Stimulated activated naive CD4-positive, alpha-beta T cell (primary cell): ENCODE results near the gene MIA.
"Not testable (repeated sequence)": the region's sequence is repeated elsewhere in the genome, so short reads cannot be mapped to it uniquely, and the experiment has no call there.

Source experiments
- DNase-seq, 6 experiments: peaks; one replicate each; lab custom pipeline; 2025; lab: John Stamatoyannopoulos, UW

Gene MIA

DNA sequence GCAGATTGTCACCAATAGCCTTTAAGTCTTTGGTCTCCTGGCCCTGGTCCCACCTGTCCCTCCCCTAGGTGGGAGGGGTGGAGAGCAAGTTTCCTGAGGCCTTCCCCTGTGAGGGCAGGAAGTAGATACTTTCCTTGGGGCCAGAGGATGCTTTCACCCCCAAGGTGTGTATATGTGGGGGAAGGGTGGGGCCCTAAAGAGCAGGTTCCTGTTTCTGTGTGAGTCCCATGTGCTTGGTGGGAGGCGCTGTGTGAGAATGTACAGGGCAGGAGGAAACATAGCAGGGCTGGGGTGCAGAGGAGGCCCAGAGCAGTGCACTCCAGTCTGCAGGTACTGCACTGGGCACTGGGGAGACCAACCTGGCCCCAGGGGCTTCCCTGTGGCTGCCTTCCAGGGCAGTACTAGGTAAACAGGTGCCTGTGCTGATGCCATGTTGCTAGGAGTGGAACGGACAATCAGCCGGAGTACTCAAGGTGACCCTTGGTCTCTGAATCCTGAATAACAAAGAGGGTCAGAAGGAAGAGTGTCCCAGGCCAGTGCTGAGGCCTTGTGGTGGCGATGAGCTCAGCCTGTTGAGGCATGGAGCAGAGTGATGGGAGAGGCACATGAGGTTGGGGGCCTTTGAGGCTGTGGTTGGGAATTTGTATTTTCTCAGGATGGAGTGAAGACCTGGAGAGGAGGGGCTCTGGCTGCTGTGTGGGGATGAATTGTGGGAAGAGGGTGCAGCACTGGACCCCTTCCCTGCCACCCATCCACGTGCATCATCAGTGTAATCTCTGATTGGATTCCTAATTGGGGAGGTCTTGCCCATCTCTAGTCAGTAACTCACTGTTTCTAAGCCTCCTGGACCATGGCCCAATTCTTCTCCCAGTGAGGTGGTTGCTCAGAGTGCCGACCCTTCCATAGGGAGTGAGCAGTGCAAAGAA lies 28.8 kb downstream of the MIA start:
- DNase-seq: peak; percentile 50 to 87 (median 79)

DNA sequence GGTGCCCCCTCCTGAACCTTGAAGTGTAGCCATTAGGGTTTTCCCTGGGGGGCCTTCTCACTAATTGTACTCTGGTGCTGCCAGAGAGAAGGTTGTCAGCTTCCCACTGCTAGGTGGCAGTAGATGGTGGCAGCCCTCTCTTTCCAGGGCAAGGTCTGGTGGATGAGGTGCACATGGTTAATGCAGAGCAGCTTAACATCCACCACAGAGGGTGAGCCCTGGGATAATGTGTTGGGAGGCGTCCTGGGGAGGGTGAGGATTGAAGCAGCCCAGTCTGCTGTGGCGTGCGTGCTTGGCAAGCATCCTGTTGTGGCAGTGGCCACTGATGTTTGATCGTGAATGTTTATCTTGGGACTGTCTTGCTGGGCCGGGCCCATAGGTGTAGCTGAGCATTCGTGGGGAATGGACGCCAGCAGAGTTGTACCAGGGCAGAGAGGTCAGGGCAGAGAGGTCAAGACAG lies 29.5 kb downstream of the MIA start:
- DNase-seq: no peak

DNA sequence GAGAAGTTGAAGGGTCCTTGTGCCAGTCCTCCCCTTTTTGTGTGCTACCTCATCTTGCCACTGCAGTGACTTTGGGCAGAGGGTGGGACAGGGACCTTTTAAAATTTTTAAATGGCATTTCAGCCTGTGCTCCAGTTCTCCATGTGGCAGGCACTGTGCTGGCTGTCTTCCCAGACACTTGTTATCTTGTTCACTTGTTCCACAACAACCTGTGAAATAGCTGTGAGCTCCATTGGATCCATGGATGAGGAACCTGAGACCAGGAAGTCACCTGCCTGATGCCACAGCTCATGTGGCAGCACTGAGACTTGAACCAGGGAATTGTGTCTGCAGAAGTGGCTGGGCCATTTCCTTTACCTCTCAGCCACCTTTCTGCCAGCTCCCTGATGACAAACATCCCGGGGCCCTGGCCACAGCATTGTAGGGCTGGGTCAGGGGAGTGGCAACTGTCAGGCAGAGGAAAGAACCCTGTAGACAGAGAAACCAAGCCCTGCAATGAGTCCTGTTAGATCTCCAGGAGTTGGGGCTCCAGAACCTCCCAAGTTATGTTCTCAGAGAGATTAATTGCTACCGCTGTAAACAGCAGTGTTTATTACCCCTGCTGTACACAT lies 30.0 kb downstream of the MIA start:
- peak in 4 of 6 experiments; percentile 16 to 50 (median 30) for DNase-seq

DNA sequence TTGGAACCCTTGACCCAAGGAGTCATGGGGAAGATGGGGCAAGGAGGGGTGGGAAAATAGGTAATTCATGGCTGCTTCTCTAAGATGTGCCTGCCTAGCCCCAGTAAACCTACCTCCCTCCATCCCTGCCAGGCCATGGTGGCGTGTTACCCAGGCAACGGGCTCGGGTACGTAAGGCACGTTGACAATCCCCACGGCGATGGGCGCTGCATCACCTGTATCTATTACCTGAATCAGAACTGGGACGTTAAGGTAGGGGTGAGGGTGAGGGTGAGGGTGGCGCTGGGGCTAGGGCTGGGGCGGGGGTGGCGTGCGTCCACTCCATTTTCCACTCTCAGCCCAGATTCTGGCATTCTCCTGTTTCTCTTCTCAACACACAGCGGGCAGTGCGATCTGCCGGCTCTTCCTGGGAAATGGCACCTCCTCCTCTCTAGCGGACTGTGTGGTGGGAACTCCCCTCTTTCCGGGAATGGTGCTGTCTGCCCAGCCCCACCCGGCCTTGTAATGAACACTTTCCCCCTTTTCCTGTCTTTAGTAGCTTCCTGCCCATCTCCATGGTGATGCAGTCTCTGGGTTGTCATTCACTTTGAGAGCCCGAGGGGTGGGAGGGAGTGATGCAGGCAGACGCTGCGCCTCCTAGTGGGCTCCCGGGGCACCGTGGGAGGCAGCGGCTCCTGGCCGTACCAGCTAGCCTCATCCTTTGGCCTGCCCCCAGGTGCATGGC lies 31.3 kb downstream of the MIA start:
- DNase-seq: peak; percentile 65 to 81 (median 76)

DNA sequence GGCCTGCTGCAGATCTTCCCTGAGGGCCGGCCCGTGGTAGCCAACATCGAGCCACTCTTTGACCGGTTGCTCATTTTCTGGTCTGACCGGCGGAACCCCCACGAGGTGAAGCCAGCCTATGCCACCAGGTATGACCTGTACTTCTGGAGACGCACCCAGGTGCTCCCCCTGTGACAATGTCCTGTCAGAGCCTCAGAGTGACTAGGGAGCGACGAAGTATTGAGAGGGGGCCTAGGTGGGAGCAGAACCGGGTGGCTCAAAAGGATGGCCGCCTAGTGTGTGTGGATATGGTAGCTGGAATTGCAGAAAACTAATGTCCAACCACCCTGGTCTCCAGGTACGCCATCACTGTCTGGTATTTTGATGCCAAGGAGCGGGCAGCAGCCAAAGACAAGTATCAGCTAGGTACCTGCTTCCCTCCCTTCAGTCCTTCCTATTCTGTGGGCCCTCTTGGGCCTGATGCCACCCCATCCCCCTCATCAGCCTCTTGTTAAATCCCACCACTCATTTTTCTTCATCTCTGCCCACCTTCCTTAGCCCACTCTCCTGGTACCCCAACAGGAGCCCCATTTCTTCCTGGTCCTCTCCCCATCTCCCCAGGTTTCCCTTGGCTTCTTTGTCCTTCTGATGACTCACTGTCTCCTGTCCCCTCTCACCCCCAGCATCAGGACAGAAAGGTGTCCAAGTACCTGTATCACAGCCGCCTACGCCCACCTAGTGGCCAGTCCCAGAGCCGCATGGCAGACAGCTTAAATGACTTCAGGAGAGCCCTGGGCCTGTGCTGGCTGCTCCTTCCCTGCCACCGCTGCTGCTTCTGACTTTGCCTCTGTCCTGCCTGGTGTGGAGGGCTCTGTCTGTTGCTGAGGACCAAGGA lies 32.1 kb downstream of the MIA start:
- DNase-seq: no peak

DNA sequence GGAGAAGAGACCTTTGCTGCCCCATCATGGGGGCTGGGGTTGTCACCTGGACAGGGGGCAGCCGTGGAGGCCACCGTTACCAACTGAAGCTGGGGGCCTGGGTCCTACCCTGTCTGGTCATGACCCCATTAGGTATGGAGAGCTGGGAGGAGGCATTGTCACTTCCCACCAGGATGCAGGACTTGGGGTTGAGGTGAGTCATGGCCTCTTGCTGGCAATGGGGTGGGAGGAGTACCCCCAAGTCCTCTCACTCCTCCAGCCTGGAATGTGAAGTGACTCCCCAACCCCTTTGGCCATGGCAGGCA lies 32.7 kb downstream of the MIA start:
- no peak for DNase-seq

DNA sequence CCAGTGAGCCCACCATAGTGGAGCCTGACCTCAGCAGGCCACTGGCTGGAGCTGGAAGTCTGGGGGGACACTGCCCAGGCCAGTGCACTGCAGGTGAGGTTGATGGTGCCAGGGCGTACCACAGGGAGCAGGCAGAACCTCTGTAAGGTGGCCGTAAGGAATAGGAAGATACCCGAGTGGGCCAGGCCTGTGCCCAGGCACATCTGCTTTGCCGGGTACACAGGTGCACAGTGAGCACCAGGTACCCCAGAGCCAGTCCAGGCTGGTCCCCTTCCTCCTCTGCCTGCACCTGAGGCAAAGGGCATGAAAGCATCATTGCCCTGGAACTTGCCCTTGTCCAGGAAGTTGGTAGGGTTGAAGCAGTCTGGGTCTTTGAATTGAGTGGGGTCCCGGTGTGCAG lies 33.2 kb downstream of the MIA start:
- no peak for DNase-seq

DNA sequence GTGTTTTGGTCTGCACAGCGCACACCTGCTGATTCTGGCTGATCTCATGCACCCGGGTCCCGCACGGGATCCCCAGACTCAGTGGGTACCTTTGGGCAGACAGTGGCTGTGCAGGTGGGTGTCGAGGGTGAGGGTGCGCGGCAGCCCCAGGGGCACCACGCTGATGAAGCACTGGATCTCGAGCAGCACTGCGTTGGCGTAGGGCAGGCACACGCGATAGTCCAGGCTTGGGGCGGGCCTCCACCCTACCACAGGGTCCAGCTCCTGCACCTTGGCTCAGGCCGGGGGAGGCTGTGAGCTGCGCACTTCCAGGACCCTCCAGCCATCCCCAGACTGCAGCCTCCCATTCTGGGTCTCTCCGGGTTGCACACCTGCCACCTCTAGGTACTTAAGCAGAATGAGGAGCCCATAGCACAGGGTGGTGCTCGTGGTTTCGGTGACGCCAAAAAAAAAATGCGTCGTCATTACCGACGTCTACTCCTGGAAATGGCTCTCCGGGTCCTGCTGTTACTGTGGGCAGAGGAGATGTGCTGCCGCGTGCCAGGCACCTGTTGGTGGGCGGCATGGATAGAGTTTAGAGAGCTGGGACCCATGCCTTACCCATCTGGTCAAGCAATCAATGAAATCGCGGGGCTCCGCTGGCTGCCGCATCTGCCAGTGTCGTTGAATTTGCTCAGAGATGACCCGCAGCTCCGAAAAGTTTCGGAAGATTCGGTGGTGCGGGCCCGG lies 34.2 kb downstream of the MIA start:
- DNase-seq: no peak

DNA sequence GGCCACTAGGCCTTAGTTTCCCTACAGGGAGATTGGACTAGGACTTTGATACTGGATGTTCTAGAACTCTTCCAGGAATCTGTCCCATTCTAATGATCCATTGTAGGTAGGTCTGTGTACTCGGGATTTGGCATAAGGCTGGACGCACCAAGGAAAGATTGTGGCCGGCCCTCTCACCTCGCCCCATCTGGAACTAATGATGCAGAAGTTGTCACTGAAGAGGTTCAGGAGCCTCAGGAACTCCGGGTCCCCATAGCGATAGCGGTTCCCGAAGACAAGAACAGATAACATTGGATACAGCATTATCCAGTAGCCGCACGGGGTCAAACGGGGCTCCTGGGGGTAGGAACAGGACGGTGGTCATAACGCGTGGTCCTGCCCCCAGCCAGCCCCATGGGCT lies 34.8 kb downstream of the MIA start:
- DNase-seq: no peak

DNA sequence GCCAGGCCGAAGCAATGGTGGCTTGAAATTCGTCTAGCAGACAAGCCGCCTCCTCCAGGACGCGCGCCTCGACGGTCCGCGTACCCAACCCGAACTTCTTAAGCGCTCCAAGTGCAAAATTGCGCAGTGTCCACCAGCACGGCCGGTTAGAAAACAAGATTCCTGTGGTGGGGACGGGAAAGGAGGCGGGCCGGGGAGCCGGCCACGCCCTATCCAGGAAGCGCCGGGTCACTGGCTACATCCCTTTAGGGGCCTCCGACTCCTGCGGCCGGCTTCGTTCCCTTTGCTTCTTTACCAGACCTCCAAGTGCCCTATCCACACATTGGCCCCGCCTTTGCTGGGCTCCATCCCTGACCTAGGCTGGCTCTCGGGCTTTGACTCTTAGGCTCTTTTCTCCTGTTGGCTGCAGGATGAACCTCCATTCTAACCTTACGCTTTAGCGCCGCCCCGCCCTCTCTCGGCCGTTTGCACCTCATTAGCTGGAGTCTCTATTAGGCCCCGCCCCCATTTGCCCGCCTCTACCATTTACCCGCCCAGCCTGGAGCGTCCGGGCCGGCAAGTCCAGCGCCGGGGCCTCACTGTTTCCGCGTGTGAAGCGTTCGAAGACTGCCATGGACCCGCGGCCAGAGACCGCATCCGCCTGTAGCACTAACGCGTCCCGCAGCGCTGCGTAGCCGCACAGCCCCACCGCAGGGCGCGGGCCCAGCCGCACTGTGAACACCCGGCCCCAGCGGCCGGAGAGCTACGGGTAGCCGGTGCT lies 35.5 kb downstream of the MIA start:
- peak in 5 of 6 experiments; percentile 19 to 59 (median 39) for DNase-seq

DNA sequence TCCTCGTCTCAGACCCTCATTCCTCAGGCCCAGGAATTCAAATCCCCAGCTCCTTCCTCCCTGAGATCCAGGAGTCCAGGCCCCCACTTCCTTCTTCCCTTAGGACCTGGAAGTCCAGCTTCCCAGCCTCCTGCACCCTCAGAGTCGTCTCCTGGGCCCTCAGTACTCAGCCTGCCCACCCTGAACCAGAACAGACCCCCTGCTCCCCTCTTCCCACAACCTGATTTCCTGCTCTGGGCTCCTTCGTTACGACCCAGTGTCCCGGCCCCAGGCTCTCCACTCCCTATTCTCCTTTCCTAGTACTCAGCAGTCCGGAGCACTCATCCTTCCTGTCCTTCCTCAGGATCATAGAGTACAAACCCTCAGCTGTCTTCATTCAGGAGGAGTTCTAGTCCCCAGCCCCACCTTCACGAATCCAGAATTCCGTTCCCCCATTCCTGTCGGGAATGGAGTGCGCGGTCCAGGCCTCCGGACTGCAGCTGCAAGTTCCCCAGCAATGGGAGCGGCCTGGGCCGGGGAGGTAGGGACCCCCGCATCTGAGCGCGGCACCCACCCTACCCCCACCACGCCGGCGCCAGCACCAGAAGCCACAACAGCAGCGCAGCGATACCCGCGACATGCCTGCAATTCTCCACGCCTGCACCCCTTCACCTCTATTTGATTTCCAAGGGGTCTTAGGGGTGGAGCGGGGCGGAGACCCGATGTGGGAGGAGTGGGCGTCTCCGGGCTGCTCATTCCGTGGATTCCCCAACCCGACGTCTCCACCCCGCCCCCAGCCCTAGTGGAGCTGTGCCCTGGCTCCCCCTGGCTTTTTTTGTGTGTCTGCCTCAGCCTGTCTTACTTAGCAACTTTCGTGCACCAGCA lies 36.4 kb downstream of the MIA start:
- DNase-seq: peak; percentile 21 to 60 (median 37)

DNA sequence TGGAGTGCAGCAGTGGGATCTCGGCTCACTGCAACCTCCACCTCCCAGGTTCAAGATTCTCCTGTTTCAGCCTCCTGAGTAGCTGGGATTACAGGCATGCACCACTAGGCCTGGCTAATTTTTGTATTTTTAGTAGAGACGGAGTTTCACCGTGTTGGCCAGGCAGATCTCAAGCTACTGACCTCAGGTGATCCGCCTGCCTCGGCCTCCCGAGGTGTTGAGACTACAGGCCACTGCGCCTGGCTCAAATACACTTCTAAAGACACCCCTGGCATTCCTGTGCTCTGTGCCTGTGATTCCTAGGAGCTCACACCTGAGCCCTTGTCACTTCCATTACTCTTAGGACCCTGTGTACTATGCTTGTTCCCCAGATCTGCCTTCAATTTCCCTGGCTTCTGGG lies 37.2 kb downstream of the MIA start:
- not testable (repeated sequence) for DNase-seq

DNA sequence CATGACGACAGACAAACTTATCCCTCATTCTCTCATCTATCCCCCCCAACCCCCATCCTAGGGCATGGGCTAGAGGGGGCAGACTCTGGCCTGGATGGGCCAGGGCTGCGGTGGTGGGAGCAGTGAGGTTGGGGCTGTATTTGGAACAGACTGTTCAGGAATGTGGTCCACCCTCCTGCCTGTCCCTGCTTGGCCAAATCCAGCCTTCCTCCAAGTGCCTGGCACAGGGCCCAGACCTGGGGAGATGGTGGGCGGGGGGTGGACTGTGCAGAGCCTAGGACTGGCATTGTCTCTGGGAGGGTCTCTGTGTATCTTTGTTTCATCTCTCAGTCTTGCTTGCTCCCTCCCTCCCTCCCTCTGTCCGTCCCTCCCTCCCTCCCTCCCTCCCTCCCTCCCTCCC lies 37.9 kb downstream of the MIA start:
- no peak for DNase-seq

DNA sequence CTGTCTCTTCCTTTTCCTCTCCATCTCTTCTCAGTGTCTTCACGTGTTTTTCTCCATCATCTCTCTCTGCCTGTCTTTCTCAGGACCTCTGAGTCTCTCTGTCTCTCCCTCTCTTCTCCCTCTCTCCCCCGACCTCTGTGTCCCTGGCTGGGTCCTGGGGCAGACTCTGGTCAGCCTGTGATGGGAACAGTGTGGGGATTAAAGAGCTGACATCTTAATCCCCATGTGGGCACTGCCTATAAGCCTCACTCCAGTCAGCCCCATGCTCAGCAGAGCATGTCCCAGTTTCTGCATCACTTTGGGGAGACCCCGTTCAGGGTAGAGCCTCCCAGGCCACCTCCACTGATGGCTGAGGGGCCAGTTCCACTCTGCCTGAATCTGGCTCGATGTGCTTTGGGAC lies 39.9 kb downstream of the MIA start:
- no peak for DNase-seq

DNA sequence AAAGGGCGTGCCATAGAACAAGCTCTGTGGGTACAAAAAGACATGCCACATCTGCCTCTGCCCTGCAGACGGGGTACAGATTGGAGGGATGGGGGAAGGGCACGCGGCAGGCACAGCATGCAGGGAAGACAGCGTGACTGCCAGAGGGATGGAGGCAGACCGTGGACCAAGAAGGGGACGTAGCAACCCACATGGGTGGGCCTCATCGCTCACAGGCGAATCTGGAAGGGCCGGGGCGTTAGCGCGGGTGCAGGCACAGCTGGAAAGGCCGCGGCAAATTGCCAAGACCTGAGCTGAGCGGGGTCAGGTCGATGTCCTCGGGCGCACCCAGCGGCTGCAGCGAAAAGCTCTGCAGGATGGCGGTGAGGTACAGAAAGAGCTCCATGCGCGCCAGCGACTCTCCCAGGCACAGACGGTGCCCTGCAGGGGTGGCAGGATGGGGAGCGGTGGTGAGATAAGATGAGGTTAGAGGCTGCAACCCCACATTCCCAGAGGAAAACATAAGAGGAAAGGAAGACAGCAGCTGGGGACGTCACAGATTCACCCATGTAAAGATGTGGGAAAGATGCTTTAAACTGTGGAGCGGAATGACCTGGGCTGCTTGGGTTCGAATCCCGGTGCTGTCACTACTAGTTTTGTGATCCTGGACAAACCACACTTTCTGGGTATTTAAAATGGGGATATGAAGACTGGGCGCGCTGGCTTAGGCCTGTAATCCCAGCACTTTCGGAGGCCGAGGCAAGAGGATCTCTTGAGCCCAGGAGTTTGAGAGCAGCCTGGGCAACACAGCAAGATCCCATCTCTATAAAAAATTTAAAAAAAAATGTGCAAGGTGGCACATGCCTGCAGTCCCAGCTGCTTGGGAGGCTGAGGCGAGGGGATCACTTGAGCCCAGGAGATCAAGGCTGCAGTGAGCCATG lies 43.4 kb downstream of the MIA start:
- DNase-seq: peak; percentile 64 to 89 (median 67)

DNA sequence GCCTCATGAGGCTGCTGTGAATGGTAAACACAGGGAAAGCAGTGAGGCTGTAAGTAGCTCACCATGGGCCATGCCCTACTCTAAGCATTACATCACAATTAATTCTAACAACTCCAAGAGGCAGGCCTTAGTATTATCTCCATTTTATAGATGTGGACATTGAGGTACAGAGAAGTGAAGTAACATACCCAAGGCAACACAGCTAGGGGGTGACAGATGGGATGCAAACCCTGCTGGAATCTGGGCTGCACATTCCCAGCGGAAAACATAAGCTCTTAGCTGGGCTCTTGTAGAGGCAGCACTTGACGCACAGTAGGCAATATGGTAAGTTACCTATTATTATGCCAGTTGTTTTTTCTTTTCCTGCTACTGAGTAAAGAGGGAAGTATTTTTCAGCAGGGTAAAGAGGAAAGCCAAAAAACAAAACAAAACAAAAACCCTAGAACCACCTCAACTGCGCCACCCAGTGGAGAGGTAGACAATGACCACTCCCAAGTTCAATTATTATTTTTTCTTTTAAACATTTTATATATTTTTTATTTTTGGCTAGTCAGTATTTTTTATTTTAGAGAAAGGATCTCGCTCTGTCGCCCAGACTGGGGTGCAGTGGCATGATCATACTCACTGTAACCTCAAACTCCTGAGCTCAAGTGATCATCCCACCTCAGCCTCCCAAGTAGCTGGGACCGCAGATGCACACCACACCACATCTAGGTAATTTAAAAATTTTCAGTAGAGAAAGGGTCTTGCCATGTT lies 44.3 kb downstream of the MIA start:
- DNase-seq: peak; percentile 39 to 81 (median 56)

DNA sequence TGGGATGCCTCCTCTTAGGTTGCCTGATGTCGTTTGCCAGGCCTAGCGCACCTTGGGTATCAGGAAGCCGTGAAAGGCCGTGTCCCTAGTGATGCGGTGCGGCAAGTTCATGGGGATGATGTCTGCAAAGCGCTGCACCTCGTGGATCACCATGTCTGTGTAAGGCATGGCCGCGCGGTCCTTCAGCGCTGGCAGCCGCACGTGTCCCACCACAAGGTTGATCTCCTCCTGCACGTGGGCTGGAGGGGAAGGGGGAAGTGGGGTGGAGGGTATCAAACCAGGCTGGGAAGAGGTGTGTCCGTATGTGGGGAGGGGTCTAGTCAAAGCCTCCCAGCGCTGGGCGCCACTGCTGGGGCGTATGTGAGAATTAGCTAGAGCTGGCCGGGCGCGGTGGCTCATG lies 46.8 kb downstream of the MIA start:
- no peak for DNase-seq
